ENCODE data around the gene MIPEP. TPM values are rescaled to one million over a fixed set of nuclear protein-coding genes. Genes with fewer than 3 reads are reported as not detected.

The MIPEP gene
- 15.6 and 15.8 TPM in 2 replicates for total RNA-seq

DNA sequence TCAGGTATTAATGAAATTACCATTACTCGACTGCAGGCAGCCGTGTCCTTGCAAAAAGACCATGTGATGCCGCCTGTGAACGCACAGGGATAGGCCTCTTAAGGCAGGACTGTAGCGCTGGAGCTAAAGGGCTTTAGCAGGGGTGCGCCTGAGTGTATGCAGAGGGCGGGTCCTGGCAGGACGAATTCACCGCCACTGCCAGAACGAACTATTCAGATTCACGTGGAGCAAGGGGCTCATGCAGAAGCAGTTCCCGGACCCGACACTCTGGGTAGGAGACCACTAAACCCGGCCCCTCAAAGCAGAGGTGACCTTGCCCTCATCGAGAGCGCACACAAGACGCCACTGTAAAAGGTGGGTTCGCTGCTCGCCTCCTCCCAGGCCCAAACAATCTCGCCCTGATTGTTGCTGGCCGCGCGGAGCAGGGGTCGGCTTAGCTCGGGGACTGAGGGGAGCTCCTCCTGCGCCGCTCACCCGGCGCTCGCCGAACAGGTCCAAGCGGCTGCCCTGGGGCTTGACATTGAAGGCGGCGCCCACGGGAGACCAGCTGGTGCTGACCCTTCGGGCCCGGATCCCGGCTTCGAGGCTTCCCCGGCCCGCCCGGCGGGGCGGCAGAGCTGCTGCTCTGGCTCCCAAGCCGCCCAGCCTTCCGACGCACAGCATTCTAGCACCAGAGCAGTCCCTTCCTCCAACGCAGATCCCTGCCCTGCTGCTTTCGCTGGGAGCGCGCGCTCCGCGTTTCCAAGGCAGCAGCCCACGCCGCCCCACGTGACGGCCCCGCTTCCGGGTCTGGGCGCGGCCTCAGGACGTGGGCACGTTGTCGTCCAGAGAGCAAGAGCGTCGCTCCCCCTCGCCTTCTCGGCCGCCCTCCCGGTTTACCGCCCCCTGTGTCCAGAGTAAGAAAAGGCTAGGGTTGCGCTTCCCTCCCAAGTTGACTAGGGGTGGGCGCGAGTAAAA lies at the start of gene MIPEP:
Gene MIPEP, minus strand, starts transcription at position 743 of the 957 bp plus-strand sequence. Its CDS starts 80 bp downstream, at position 663.

DNA sequence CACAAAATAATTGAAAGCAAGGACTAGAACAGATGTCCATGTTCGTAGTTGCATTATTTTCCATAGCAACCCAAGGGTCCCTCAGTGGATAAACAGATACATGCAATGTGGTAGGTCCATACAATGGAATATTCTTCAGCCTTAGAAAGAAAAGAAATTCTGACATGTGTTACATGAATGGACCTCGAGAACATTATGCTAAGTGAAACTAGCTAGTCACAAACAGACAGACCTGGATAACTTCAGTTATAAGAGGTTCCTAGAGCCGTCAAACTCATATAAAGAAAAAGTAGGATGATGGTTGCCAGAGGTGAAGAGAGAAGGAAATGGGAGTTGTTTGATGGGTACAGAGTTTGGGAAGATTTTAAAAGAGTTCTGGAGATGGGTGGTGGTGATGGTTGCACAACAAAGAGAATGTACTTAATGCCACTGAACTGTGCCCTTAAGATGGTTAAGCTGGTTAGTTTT lies 8.3 kb upstream of the MIPEP start, which contains the start of gene C1QTNF9B:
Gene C1QTNF9B, minus strand, starts transcription at position 51 of the 468 bp plus-strand sequence.

Other genes with a start within 250 kb of the MIPEP start
- not detected in 2 replicates for gene C1QTNF9B, start 8.1 kb upstream of the MIPEP start, total RNA-seq